Measurements from ENCODE around the gene CCT6B. TPM values are rescaled to one million over a fixed set of nuclear protein-coding genes. Genes with fewer than 3 reads are reported as not detected.

CCT6B gene
- total RNA-seq, 1 experiment from 2014 or later: 1.5 TPM

Other genes starting within 250 kb of the CCT6B start
- 17.5 TPM for gene ZNF830, start 80 bp upstream of the CCT6B start, total RNA-seq (2021; ENCODE audit: unreplicated experiment)
- 56.4 TPM for gene LIG3, start 19.1 kb upstream of the CCT6B start, total RNA-seq (2021; ENCODE audit: unreplicated experiment)
- gene RFFL, start 102.2 kb upstream of the CCT6B start, total RNA-seq (2021; ENCODE audit: unreplicated experiment): 38.4 TPM
- 25.9 TPM for gene RAD51D, start 158.4 kb upstream of the CCT6B start, total RNA-seq (2021; ENCODE audit: unreplicated experiment)
- not detected for gene FNDC8, start 160.2 kb upstream of the CCT6B start, total RNA-seq (2021; ENCODE audit: unreplicated experiment)
- gene NLE1, start 180.8 kb upstream of the CCT6B start, total RNA-seq (2021; ENCODE audit: unreplicated experiment): 35.5 TPM
- not detected for gene UNC45B, start 186.4 kb upstream of the CCT6B start, total RNA-seq (2021; ENCODE audit: unreplicated experiment)
- gene SLC35G3, start 232.9 kb upstream of the CCT6B start, total RNA-seq (2021; ENCODE audit: unreplicated experiment): not detected

All from Panc1 (cell line).